Psoas muscle (tissue), 8 donors: ENCODE data around the gene PDIA6. TPM values are rescaled to one million over a fixed set of nuclear protein-coding genes. Genes with fewer than 3 reads are reported as not detected.

Experiments used
- ATAC-seq, 4 donors: fragments of 200-7000 bp; cut with Tn5 transposase; one replicate each; pipeline ENCODE4 v1.9.1; 2020; ENCODE audit warnings: moderate library complexity in 3 of 4, mild to moderate bottlenecking in 2 of 4
- DNase-seq, 2 donors: peaks; one replicate each; pipeline ENCODE4 v3.0.0-alpha.2; 2020
- H3K27ac ChIP-seq: fragments of 200-600 bp; one replicate; pipeline ENCODE4 v1.8.0; 2022
- H3K27me3 ChIP-seq, 3 donors: fragments of 200-600 bp in 1 of 3; one replicate each; pipeline versions ENCODE4 v1.6.1 to v1.8.0; 2013 to 2022; ENCODE audit warnings: low read length in 2 of 3, mild to moderate bottlenecking in 2 of 3, moderate library complexity in 1 of 3; ENCODE audit not compliant: insufficient read depth in 3 of 3
- H3K36me3 ChIP-seq, 2 donors: fragments of 200-600 bp in 1 of 2; one replicate each; pipeline versions ENCODE4 v1.6.1 to v1.8.0; 2013 to 2022; ENCODE audit warnings: low read depth in 1 of 2, mild to moderate bottlenecking in 1 of 2, moderate library complexity in 1 of 2; ENCODE audit not compliant: insufficient read depth in 1 of 2
- H3K4me1 ChIP-seq: fragments of 200-600 bp; one replicate; pipeline ENCODE4 v1.8.0; 2022
- H3K4me3 ChIP-seq: fragments of 200-600 bp; one replicate; pipeline ENCODE4 v1.8.0; 2022; ENCODE audit warnings: mild to moderate bottlenecking
- H3K9me3 ChIP-seq: fragments of 200-600 bp; one replicate; pipeline ENCODE4 v1.8.0; 2022
- CTCF ChIP-seq: fragments of 200-600 bp; IDR thresholded peaks from one replicate; pipeline ENCODE4 v1.8.0; 2022; ENCODE audit warnings: antibody characterized with exemption
- WGBS, 3 donors: extraction: QIAGEN DNeasy Blood & Tissue Kit; methylation state at CpG; one replicate each; pipeline versions ENCODE4 v1.1.6 to v1.1.7; 2013; 5-methylcytosine and 5-hydroxymethylcytosine counted together
- intact Hi-C, 2 donors: fragments of 100-400 bp; cut with DNase I; formaldehyde crosslinking; loops; one replicate each; pipeline versions ENCODE4 v1.11.0 to v1.14.2; 2022
- polyA plus RNA-seq, 3 donors: library from polyadenylated mRNA; stranded (reverse); fragments of 200-250 nt; gene quantifications; one replicate each; pipeline ENCODE4 v1.2.3, GENCODE V29; 2013
- total RNA-seq, 4 donors: library from RNA; stranded (reverse); fragmentation: NEBNext Ultra II Directional in 2 of 4; extraction: Animal tissue kit (Norgen Biotek cat#: 25700) in 2 of 4; gene quantifications; one replicate each; pipeline versions ENCODE4 v1.2.1 to v1.2.4, GENCODE V29; 2021 to 2023
- donor health status: healthy with polysubstance abuse.
- donor health status: DM: no; HTN: no; CAD: no; lungs with moderate emphysema.
- donor health status: Bipolar disorder and iron deficiency.
- donor health status: healthy.
- donor health status: DM: yes; HTN: yes; CAD: no.
- donor health status: DM: no; HTN: no; CAD: no.
- donor health status: DM: no; HTN: no; CAD: no.
- donor health status: DM: yes; HTN: yes; CAD: no.

PDIA6 gene
- total and polyA plus RNA-seq, 7 donors, result 40.1 to 139 (median 56.7) TPM

DNA sequence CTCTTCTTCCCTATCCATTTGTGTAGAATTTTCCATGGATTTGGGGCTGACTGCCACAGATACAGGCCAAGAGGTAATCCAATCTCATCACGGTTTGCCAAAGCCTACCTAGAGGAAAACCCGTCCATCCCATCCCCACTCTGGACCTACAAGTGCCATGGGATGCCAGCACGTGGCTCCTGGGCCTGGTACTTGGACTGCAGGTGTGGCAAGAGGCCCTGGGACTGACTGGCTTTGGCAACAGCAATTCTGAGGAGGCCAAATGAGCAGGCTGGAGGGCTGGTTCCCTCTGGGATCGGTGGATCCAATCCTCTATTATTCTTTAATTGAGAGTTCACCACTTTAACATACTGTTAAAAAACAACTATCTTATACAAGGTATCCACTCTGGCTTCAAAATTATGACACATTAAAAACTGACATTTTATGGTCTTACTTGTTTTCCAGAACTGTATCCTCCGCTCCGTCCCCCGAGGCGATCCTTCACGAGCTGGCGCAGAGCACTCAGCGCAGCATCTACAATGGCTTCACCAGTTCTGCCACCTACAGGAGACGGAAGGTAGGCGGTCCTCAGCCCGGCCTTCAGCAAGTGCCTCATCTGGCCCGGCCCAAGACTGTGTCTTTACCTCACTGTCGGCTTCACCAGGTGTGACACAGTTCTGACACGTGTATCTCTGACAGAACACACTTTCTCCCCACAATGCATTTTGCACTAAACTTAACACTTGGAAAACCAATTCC, 19.8 kb downstream of the PDIA6 start:
- Histone ChIP-seq H3K4me3 (no peak overlapping the region), H3K4me1 (no peaks in the 10 kb centered on the region), H3K27me3 (no peaks in the 10 kb centered on the region), H3K27ac (no peak overlapping the region), H3K9me3 (no peaks in the 10 kb centered on the region), H3K36me3 (peaks cover 23 to 87% of the 10 kb centered on the region in 2 donors)
- intact Hi-C loops, result no loop called here
- TF ChIP-seq CTCF, result no peak
- ATAC-seq (no peak), DNase-seq (no peak)
- WGBS, 3 donors, result 86 to 89% (median 87%) methylated on average over 17 of the region's 17 CpGs

- 56 to 59% (median 57%) methylated on average over 2 of the region's 2 CpGs for WGBS, 3 donors
- Histone ChIP-seq H3K9me3 (no peaks in the 10 kb centered on the region), H3K27ac (no peak overlapping the region), H3K36me3 (peaks cover 20 to 87% of the 10 kb centered on the region in 2 donors), H3K27me3 (no peaks in the 10 kb centered on the region), H3K4me3 (no peak overlapping the region), H3K4me1 (no peaks in the 10 kb centered on the region)
- ATAC-seq, result peak in 3 of 4 donors; percentile 30 to 44 (median 44)
- DNase-seq, result no peak
- intact Hi-C loops, result no loop called here
- TF ChIP-seq CTCF, result no peak
Measured at GRCh38 chr2:10792001-10792634, 20.5 kb downstream of the PDIA6 start.

- Histone ChIP-seq H3K9me3 (no peaks in the 10 kb centered on the region), H3K4me1 (no peaks in the 10 kb centered on the region), H3K36me3 (peaks cover 16 to 87% of the 10 kb centered on the region in 2 donors), H3K27ac (no peak overlapping the region), H3K4me3 (no peak overlapping the region), H3K27me3 (no peaks in the 10 kb centered on the region)
- ATAC-seq, result no peak
- TF ChIP-seq CTCF, result no peak
- 91 to 97% (median 93%) methylated on average over 6 of the region's 6 CpGs for WGBS, 3 donors
- no peak for DNase-seq
- intact Hi-C loops, result no loop called here
Measured at GRCh38 chr2:10790228-10790973, 22.2 kb downstream of the PDIA6 start.

- no peak overlapping the region for H3K27ac ChIP-seq
- no peaks in the 10 kb centered on the region for H3K27me3 ChIP-seq
- H3K4me3 ChIP-seq, result no peak overlapping the region
- ATAC-seq (no peak), DNase-seq (no peak)
- intact Hi-C loops, result no loop called here
- H3K9me3 ChIP-seq, result no peaks in the 10 kb centered on the region
- peaks cover 19 to 93% of the 10 kb centered on the region in 2 donors for H3K36me3 ChIP-seq
- H3K4me1 ChIP-seq, result no peaks in the 10 kb centered on the region
- TF ChIP-seq CTCF, result no peak
- WGBS, 3 donors, result 78 to 93% (median 90%) methylated on average over 8 of the region's 8 CpGs
Measured at GRCh38 chr2:10788855-10789254, 23.7 kb downstream of the PDIA6 start.
